Thyroid gland (tissue), 4 donors: ENCODE results near the gene CDH18. TPM values are rescaled to one million over a fixed set of nuclear protein-coding genes. Genes with fewer than 3 reads are reported as not detected.
"Not testable (repeated sequence)": the region's sequence is repeated elsewhere in the genome, so short reads cannot be mapped to it uniquely, and the experiment has no call there.

Source experiments
- DNase-seq, 2 donors: peaks; one replicate each; pipeline ENCODE4 v3.0.0-alpha.2; 2019
- H3K27ac ChIP-seq, 3 donors: fragments of 200-600 bp; sonication (generic); 1 replicate in 2 of 3; 2 replicates in 1 of 3; pipeline ENCODE4 v1.5.1; 2016 to 2019; ENCODE audit warnings: mild to moderate bottlenecking in 1 of 3, moderate library complexity in 1 of 3
- H3K27me3 ChIP-seq: fragments of 200-600 bp; sonication (generic); one replicate; pipeline ENCODE4 v1.5.1; 2019
- H3K36me3 ChIP-seq, 2 donors: fragments of 200-600 bp; sonication (generic); one replicate each; pipeline ENCODE4 v1.5.1; 2016 to 2019
- H3K4me1 ChIP-seq, 2 donors: fragments of 200-600 bp; sonication (generic); one replicate each; pipeline ENCODE4 v1.5.1; 2017 to 2019
- H3K4me3 ChIP-seq, 3 donors: fragments of 200-600 bp; sonication (generic); replicated peaks in 1 of 3; 1 replicate in 2 of 3; 2 replicates in 1 of 3; pipeline ENCODE4 v1.5.1; 2016; ENCODE audit warnings: mild to moderate bottlenecking in 1 of 3
- H3K9me3 ChIP-seq: fragments of 200-600 bp; sonication (generic); one replicate; pipeline ENCODE4 v1.5.1; 2017
- POLR2A ChIP-seq, 2 donors: fragments of 450-650 bp; IDR thresholded peaks; one replicate each; pipeline ENCODE4 v1.6.1; 2017; ENCODE audit warnings: antibody characterized with exemption in 2 of 2, mild to moderate bottlenecking in 2 of 2, moderate library complexity in 1 of 2
- WGBS, 2 donors: methylation state at CpG; one replicate each; pipeline ENCODE4 v1.1.5; 2017; 5-methylcytosine and 5-hydroxymethylcytosine counted together
- intact Hi-C: fragments of 100-400 bp; cut with DNase I; formaldehyde crosslinking; loops from one replicate; pipeline ENCODE4 v1.15.1; 2023
- total RNA-seq, 4 donors: library from RNA; depleted of rRNA; stranded (reverse); fragments of >200 nt; gene quantifications; one replicate each; pipeline ENCODE4 v1.2.3, GENCODE V29; 2016
- TF ChIP-seq, protein P1 (sequence below), 6 experiments: fragments of 200-600 bp in 3 of 6; fragments of 450-650 bp in 3 of 6; sonication (generic) in 3 of 6; IDR thresholded peaks; one replicate each; pipeline ENCODE4 v1.5.1; 2016 to 2019; ENCODE audit warnings: antibody characterized with exemption in 6 of 6, mild to moderate bottlenecking in 2 of 6, inconsistent platforms in 1 of 6, moderate library complexity in 1 of 6

The CDH18 gene
- total RNA-seq, 4 donors from 2014 or later: not detected

DNA sequence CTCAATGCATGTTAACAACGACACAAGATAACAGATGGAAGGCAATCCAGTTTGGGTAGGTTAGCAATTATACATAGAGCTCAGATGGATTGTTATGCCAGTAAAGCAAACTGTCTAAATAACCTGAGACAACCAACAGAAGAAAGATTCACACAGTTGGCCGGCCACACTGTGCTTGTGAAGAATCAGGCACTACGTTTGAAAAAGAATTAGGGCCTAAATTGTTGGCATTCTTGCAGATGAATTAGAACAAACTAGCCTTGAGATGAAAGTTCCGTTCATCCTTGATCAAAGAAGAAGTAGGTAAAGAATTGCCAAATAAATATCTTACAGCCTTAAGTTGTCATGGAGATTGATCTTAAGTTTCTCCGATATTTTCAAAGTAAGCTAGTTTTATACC is 210.6 kb downstream of the CDH18 start:
- intact Hi-C loops: no loop called here
- Histone ChIP-seq H3K27me3 (no peaks in the 10 kb centered on the region), H3K4me1 (no peaks in the 10 kb centered on the region), H3K9me3 (no peaks in the 10 kb centered on the region), H3K27ac (no peak overlapping the region), H3K4me3 (no peak overlapping the region), H3K36me3 (no peaks in the 10 kb centered on the region)
- TF ChIP-seq, protein P1, sequence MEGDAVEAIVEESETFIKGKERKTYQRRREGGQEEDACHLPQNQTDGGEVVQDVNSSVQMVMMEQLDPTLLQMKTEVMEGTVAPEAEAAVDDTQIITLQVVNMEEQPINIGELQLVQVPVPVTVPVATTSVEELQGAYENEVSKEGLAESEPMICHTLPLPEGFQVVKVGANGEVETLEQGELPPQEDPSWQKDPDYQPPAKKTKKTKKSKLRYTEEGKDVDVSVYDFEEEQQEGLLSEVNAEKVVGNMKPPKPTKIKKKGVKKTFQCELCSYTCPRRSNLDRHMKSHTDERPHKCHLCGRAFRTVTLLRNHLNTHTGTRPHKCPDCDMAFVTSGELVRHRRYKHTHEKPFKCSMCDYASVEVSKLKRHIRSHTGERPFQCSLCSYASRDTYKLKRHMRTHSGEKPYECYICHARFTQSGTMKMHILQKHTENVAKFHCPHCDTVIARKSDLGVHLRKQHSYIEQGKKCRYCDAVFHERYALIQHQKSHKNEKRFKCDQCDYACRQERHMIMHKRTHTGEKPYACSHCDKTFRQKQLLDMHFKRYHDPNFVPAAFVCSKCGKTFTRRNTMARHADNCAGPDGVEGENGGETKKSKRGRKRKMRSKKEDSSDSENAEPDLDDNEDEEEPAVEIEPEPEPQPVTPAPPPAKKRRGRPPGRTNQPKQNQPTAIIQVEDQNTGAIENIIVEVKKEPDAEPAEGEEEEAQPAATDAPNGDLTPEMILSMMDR (IDR thresholded peaks at IDR 0.05): no peak
- no peak for TF ChIP-seq POLR2A (IDR thresholded peaks at IDR 0.05)
- DNase-seq: no peak
- WGBS, 2 donors: 49 to 52% methylated on average over 5 of the region's 5 CpGs

DNA sequence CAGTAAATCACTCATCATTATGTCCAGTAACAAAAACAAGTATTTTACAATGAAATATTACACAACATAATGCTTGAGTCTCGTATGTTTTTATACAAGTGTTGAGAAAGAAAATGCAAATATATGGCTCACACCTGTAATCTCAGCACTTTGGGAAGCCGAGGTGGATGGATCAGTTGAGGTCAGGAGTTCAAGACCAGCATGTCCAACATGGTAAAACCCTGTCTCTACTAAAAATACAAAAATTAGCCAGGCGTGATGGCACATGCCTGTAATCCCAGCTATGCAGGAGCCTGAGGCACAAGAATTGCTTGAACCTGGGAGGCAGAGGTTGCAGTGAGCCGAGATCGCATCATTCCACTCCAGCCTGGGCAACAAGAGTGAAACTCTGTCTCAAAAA is 211.1 kb downstream of the CDH18 start:
- WGBS, 2 donors: 64 to 66% methylated on average over 5 of the region's 5 CpGs
- H3K27ac ChIP-seq, H3K4me3 ChIP-seq, H3K4me1 ChIP-seq, DNase-seq, H3K27me3 ChIP-seq, H3K9me3 ChIP-seq, H3K36me3 ChIP-seq, intact Hi-C loops: not testable (repeated sequence)

DNA sequence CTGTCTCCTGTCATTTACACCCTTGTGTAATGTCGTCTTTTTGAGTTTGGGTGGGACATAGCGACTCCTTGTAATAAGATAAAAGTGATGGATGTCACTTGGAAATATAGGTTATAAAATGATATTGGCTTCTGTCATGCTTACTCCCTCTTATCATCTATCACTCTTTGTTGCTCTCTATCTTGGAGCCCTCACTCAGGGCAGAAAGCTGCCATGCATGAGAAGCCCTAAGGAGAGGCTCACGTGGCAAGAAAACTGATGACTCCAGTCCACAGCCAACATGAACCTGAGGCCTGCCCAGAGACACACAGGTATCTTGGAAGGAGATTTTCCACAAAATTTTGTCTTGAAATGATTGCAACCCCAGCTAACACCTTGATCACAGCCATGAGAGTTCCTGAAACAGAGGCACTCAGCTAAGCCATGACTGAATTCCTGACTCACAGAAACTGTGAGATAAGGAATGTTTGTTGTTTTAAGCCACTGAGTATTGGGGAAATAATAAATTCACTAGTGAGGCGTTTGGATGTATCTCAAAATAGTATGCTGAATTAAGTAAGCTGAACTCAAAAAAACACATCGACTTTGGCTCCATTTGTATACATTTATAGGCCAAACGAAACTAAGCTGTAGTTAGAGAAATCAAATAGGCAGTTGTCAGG is 216.7 kb downstream of the CDH18 start:
- no peaks in the 10 kb centered on the region for H3K9me3 ChIP-seq
- H3K27ac ChIP-seq: no peak overlapping the region
- no peaks in the 10 kb centered on the region for H3K4me1 ChIP-seq
- no peak for TF ChIP-seq POLR2A (IDR thresholded peaks at IDR 0.05)
- H3K4me3 ChIP-seq: no peak overlapping the region
- WGBS, 2 donors: 50 to 55% methylated on average over 6 of the region's 6 CpGs
- no peaks in the 10 kb centered on the region for H3K36me3 ChIP-seq
- intact Hi-C loops: no loop called here
- no peak for DNase-seq
- H3K27me3 ChIP-seq: no peaks in the 10 kb centered on the region

DNA sequence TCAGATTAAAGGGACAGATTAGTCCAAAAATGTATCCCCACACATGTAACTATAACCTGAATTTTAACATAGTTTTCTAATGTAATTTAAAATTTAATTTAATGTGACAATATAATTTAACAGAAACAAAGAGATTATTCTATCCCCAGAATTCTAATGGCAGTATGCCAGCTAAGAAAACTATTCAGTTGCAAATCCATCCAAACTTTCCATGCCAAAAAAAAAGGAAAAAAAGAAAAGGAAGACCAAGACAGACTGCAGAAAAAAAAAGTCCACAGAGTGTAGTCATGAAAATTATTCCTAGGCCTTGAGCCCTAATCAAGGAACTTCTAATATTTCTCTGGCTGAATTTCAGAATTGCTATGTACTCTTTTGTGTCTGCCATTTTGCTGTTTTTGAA is 217.6 kb downstream of the CDH18 start:
- intact Hi-C loops: no loop called here
- Histone ChIP-seq H3K36me3 (no peaks in the 10 kb centered on the region), H3K27me3 (no peaks in the 10 kb centered on the region), H3K27ac (no peak overlapping the region), H3K4me3 (no peak overlapping the region), H3K9me3 (no peaks in the 10 kb centered on the region), H3K4me1 (no peaks in the 10 kb centered on the region)
- DNase-seq: no peak
- no peak for TF ChIP-seq POLR2A (IDR thresholded peaks at IDR 0.05)
- TF ChIP-seq, protein P1 (IDR thresholded peaks at IDR 0.05): no peak

DNA sequence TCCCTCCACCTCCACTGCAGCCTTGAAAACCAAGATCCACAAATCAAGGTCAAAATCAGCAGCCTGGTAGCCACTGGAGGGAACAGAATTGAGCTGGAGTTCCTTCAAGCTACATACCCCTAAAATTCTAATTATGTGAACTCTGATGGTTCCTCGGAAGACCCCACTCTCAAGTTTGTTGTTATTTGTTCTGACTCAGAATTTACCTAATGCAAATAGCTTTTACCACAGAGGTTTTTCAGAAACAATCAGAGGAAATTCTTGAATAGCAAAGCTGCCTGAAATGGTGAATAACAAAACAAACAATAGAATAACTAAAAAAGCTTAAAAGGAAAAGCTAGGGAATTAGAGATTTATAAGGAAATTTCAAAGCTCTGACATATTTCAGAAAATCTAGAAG is 220.0 kb downstream of the CDH18 start:
- intact Hi-C loops: no loop called here
- Histone ChIP-seq H3K9me3 (no peaks in the 10 kb centered on the region), H3K4me1 (no peaks in the 10 kb centered on the region), H3K36me3 (no peaks in the 10 kb centered on the region), H3K4me3 (no peak overlapping the region), H3K27ac (no peak overlapping the region), H3K27me3 (no peaks in the 10 kb centered on the region)
- WGBS, 2 donors: 38 to 54% methylated on average over 1 of the region's 1 CpG
- no peak for DNase-seq
- TF ChIP-seq, protein P1 (IDR thresholded peaks at IDR 0.05): no peak
- TF ChIP-seq POLR2A (IDR thresholded peaks at IDR 0.05): no peak

DNA sequence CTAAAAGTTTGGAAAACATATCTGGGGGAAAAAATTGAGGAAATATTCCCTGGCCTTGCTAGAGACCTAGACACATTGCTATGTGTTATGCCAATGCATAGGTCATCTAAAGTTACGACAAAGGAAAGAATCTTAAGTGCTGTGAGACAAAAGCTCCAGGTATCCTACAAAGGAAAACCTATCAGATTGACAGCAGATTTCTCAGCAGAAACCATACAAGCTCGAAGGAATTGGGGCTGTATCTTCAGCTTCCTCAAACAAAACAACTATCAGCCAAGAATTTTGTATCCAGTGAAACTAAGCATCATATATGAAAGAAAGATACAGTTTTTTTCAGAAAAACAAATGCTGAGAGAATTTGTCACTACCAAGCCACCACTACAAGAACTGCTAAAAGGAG is 234.4 kb downstream of the CDH18 start:
- intact Hi-C loops: no loop called here
- no peaks in the 10 kb centered on the region for H3K36me3 ChIP-seq
- no peaks in the 10 kb centered on the region for H3K9me3 ChIP-seq
- TF ChIP-seq, protein P1 (IDR thresholded peaks at IDR 0.05): no peak
- no peak for TF ChIP-seq POLR2A (IDR thresholded peaks at IDR 0.05)
- no peaks in the 10 kb centered on the region for H3K27me3 ChIP-seq
- no peaks in the 10 kb centered on the region for H3K4me1 ChIP-seq
- WGBS, 2 donors: 78 to 80% methylated on average over 2 of the region's 2 CpGs
- no peak overlapping the region for H3K27ac ChIP-seq
- H3K4me3 ChIP-seq: no peak overlapping the region
- DNase-seq: no peak
